Endothelial cell of umbilical vein (primary cell): Measurements from ENCODE around the gene PDS5B. TPM values are rescaled to one million over a fixed set of nuclear protein-coding genes. Genes with fewer than 3 reads are reported as not detected.

Experiments used
- BruUV-seq: library from RNA; stranded (reverse); fragments of 400-500 nt; replicated peaks from 2 replicates; lab custom pipeline; 2021; lab: Mats Ljungman, UMichigan
- CTCF ChIA-PET: fragments of 300-600, 350-600 bp; sonication (Branson Sonifier 250); formaldehyde crosslinking; loops from one replicate; lab custom pipeline; 2021; ENCODE audit warnings: antibody characterized with exemption, inconsistent platforms; lab: Charles Lee
- POLR2A ChIA-PET: fragments of 300-600, 350-600 bp; sonication (Branson Sonifier 250); formaldehyde crosslinking; loops from one replicate; lab custom pipeline; 2021; ENCODE audit warnings: antibody characterized with exemption, inconsistent platforms; lab: Charles Lee
- DNase-seq: peaks from one replicate; pipeline ENCODE4 v3.0.0-alpha.2; 2011; ENCODE audit warnings: low read depth, low spot score
- FAIRE-seq: peaks from 2 replicates; lab custom pipeline; 2011; peaks lifted over from hg19 to GRCh38; lab: Jason Lieb, UNC
- H2AFZ ChIP-seq: 2 replicates; pipeline ENCODE4 v1.6.0; 2012; ENCODE audit warnings: low read depth, low read length, control low read depth, inconsistent platforms
- H3K27ac ChIP-seq: 2 replicates; pipeline ENCODE4 v1.5.1; 2011; ENCODE audit warnings: low read depth, mild to moderate bottlenecking, control low read depth, low read length, moderate library complexity; ENCODE audit not compliant: insufficient read depth
- H3K27me3 ChIP-seq, 2 experiments: 2 replicates each; pipeline versions ENCODE4 v1.6.0 to v1.6.1; 2011; ENCODE audit warnings: low read length in 2 of 2, mixed read lengths in 1 of 2; ENCODE audit not compliant: control insufficient read depth in 2 of 2, insufficient read depth in 2 of 2
- H3K36me3 ChIP-seq, 2 experiments: 2 replicates in 1 of 2; 3 replicates in 1 of 2; pipeline ENCODE4 v1.5.1; 2011; ENCODE audit warnings: low read length in 2 of 2, mild to moderate bottlenecking in 1 of 2, moderate library complexity in 1 of 2; ENCODE audit not compliant: control insufficient read depth in 2 of 2, insufficient read depth in 2 of 2; ENCODE audit errors: extremely low read depth in 1 of 2
- H3K4me1 ChIP-seq: 3 replicates; pipeline ENCODE4 v1.5.1; 2011; ENCODE audit warnings: mild to moderate bottlenecking, low read length; ENCODE audit not compliant: control insufficient read depth, insufficient read depth; ENCODE audit errors: extremely low read depth
- H3K4me2 ChIP-seq: 2 replicates; pipeline ENCODE4 v1.6.1; 2011; ENCODE audit warnings: low read length, control low read depth, mixed read lengths; ENCODE audit not compliant: insufficient read depth
- H3K4me3 ChIP-seq, 3 experiments: fragments of 200-600 bp in 1 of 3; sonication (generic), shearing (Covaris generic) in 1 of 3; replicated peaks in 1 of 3; 2 replicates each; pipeline ENCODE4 v1.5.1; 2011 to 2016; ENCODE audit warnings: control low read depth in 3 of 3, low read length in 3 of 3, mild to moderate bottlenecking in 2 of 3, inconsistent platforms in 1 of 3, low read depth in 1 of 3, moderate library complexity in 1 of 3; ENCODE audit not compliant: insufficient read depth in 1 of 3
- H3K79me2 ChIP-seq: 2 replicates; pipeline ENCODE4 v1.6.0; 2012; ENCODE audit warnings: low read length, inconsistent platforms; ENCODE audit not compliant: control insufficient read depth, insufficient read depth
- H3K9ac ChIP-seq: replicated peaks from 2 replicates; pipeline ENCODE3; 2011; ENCODE audit warnings: low read length, control low read depth; ENCODE audit not compliant: insufficient read depth; ENCODE audit errors: extremely low read depth
- H3K9me1 ChIP-seq: replicated peaks from 3 replicates; pipeline ENCODE4 v1.6.0; 2011; ENCODE audit warnings: mild to moderate bottlenecking, low read length; ENCODE audit not compliant: control insufficient read depth, insufficient read depth; ENCODE audit errors: extremely low read depth
- H3K9me3 ChIP-seq: replicated peaks from 2 replicates; pipeline ENCODE4 v1.5.1; 2012; ENCODE audit warnings: low read length, inconsistent platforms; ENCODE audit not compliant: control insufficient read depth, insufficient read depth
- H4K20me1 ChIP-seq: replicated peaks from 2 replicates; pipeline ENCODE3; 2011; ENCODE audit warnings: mild to moderate bottlenecking, low read length; ENCODE audit not compliant: control insufficient read depth, insufficient read depth; ENCODE audit errors: extremely low read depth
- CTCF ChIP-seq, 2 donors: IDR thresholded peaks; 1 replicate in 1 of 2; 2 replicates in 1 of 2; pipeline ENCODE4 v1.5.1; 2011; ENCODE audit warnings: low read length in 2 of 2, mild to moderate bottlenecking in 2 of 2, moderate library complexity in 2 of 2, control low read depth in 1 of 2, inconsistent platforms in 1 of 2, low read depth in 1 of 2; ENCODE audit not compliant: insufficient read depth in 1 of 2; ENCODE audit errors: extremely low read depth in 1 of 2
- EZH2 ChIP-seq: IDR thresholded peaks from 2 replicates; pipeline ENCODE4 v1.6.1; 2012; ENCODE audit warnings: borderline replicate concordance, low read depth, mild to moderate bottlenecking, moderate library complexity, low read length, inconsistent platforms; ENCODE audit not compliant: severe bottlenecking
- FOS ChIP-seq: IDR thresholded peaks from 2 replicates; pipeline ENCODE4 v1.6.1; 2011; ENCODE audit warnings: mild to moderate bottlenecking, low read length, moderate library complexity, borderline replicate concordance; ENCODE audit not compliant: insufficient read depth
- GATA2 ChIP-seq: IDR thresholded peaks from 2 replicates; pipeline ENCODE4 v1.7.0; 2011; ENCODE audit warnings: low read depth, mild to moderate bottlenecking, moderate library complexity, mixed read lengths, low read length; ENCODE audit not compliant: insufficient read length, insufficient read depth
- JUN ChIP-seq: IDR thresholded peaks from 2 replicates; pipeline ENCODE4 v1.6.1; 2011; ENCODE audit warnings: borderline replicate concordance, low read depth; ENCODE audit not compliant: insufficient read length, insufficient read depth
- MAX ChIP-seq: IDR thresholded peaks from 2 replicates; pipeline ENCODE4 v1.6.1; 2011; ENCODE audit not compliant: insufficient read depth, insufficient read length
- MYC ChIP-seq: IDR thresholded peaks from one replicate; pipeline ENCODE4 v1.6.1; 2011; ENCODE audit warnings: mild to moderate bottlenecking, low read depth, low read length
- POLR2A ChIP-seq: IDR thresholded peaks from 2 replicates; pipeline ENCODE4 v1.6.1; 2012; ENCODE audit warnings: low read depth, mild to moderate bottlenecking, control low read depth, low read length
- POLR2AphosphoS5 ChIP-seq: IDR thresholded peaks from 2 replicates; pipeline ENCODE4 v1.6.1; 2012; ENCODE audit warnings: low read depth, mild to moderate bottlenecking, control low read depth, low read length, moderate library complexity; ENCODE audit not compliant: insufficient read depth
- dilution Hi-C: fragments of 300-500 bp; cut with MboI; formaldehyde crosslinking; loops from one replicate; pipeline ENCODE4 v1.15.0; 2019; ENCODE audit warnings: low sequenced_read_pairs; ENCODE audit not compliant: extremely low pct_ligation_motif_present
- intact Hi-C: fragments of 100-400 bp; cut with micrococcal nuclease; formaldehyde crosslinking; loops from one replicate; pipeline ENCODE4 v1.10.0; 2022
- polyA plus RNA-seq, 4 experiments: library from polyadenylated mRNA; depleted of rRNA in 3 of 4; stranded (reverse) in 3 of 4; unstranded in 1 of 4; fragments of >200 nt; gene quantifications; 2 replicates each; pipeline versions ENCODE4 v1.2.1 to v1.2.3, GENCODE V29; 2011 to 2012; ENCODE audit warnings: missing spikeins in 1 of 4
- total RNA-seq: library from RNA; stranded (reverse); gene quantifications from 2 replicates; pipeline ENCODE4 v1.2.3, GENCODE V29; 2021

PDS5B gene
- total and polyA plus RNA-seq, 2 donors (not counting 3 experiments of a cell fraction or from before 2014, with no cell fraction given) = 3.9 to 40.3 TPM

GRCh38 chr13:32609428-32609827, 23.2 kb downstream of the PDS5B start:
- H3K9me3 ChIP-seq = no peaks in the 10 kb centered on the region
- H3K27ac ChIP-seq = no peak overlapping the region
- H3K27me3 ChIP-seq = no peaks in the 10 kb centered on the region
- no peaks in the 10 kb centered on the region for H3K4me1 ChIP-seq
- H4K20me1 ChIP-seq = peaks cover 4% of the 10 kb centered on the region
- dilution Hi-C loops (no loop called here), intact Hi-C loops (no loop called here)
- no peak overlapping the region for H3K4me2 ChIP-seq
- no peak overlapping the region for H2AFZ ChIP-seq
- H3K79me2 ChIP-seq = peaks cover 76% of the 10 kb centered on the region
- CTCF ChIA-PET = interaction anchor here (0.7 to 1.5 kb wide), 3 partner anchors 8 to 69 kb away, joined by 3 to 4 read pairs (median 4); no protein-coding TSS in a partner anchor
- POLR2A ChIA-PET = no interaction called here
- BruUV-seq = no TSS peak
- no peaks in the 10 kb centered on the region for H3K36me3 ChIP-seq
- no peak overlapping the region for H3K4me3 ChIP-seq
- no peaks in the 10 kb centered on the region for H3K9me1 ChIP-seq
- FAIRE-seq (no peak), DNase-seq (no peak)
- no peak for TF ChIP-seq GATA2
- no peak for TF ChIP-seq POLR2AphosphoS5
- TF ChIP-seq CTCF (IDR thresholded peaks at IDR 0.05; ENCODE audit: extremely low read depth in 1 of 2, insufficient read depth in 1 of 2, low read depth in 1 of 2, low read length in 2 of 2) = no peak
- TF ChIP-seq EZH2 = no peak
- no peak for TF ChIP-seq POLR2A
- TF ChIP-seq MAX = no peak
- TF ChIP-seq FOS = no peak
- TF ChIP-seq JUN = no peak
- no peak for TF ChIP-seq MYC
- no peak overlapping the region for H3K9ac ChIP-seq
